Small intestine (tissue), 7 donors: ENCODE data around the gene FAM222B. TPM values are rescaled to one million over a fixed set of nuclear protein-coding genes. Genes with fewer than 3 reads are reported as not detected.
"Not testable (repeated sequence)": the region's sequence is repeated elsewhere in the genome, so short reads cannot be mapped to it uniquely, and the experiment has no call there.

Experiments used
- DNase-seq, 2 donors: peaks; one replicate each; pipeline versions ENCODE4 v3.0.0 to v3.0.0-alpha.2; 2013
- FAIRE-seq: peaks from 2 replicates; lab custom pipeline; 2012; peaks lifted over from hg19 to GRCh38; lab: Jason Lieb, UNC
- H3K27ac ChIP-seq, 3 donors: one replicate each; pipeline ENCODE4 v1.5.1; 2013; ENCODE audit warnings: low read length in 2 of 3, mild to moderate bottlenecking in 2 of 3, control low read depth in 1 of 3, inconsistent platforms in 1 of 3, low read depth in 1 of 3, moderate library complexity in 1 of 3
- H3K27me3 ChIP-seq, 3 donors: one replicate each; pipeline ENCODE4 v1.6.1; 2013; ENCODE audit warnings: low read length in 3 of 3, inconsistent platforms in 1 of 3; ENCODE audit not compliant: control insufficient read depth in 3 of 3, insufficient read depth in 3 of 3
- H3K36me3 ChIP-seq, 3 donors: one replicate each; pipeline ENCODE4 v1.6.1; 2013; ENCODE audit warnings: low read length in 3 of 3, inconsistent platforms in 1 of 3, low read depth in 1 of 3, mild to moderate bottlenecking in 1 of 3, moderate library complexity in 1 of 3; ENCODE audit not compliant: control insufficient read depth in 3 of 3, insufficient read depth in 2 of 3
- H3K4me1 ChIP-seq, 3 donors: one replicate each; pipeline ENCODE4 v1.6.1; 2013; ENCODE audit warnings: low read length in 2 of 3, inconsistent platforms in 1 of 3, low read depth in 1 of 3, mild to moderate bottlenecking in 1 of 3, moderate library complexity in 1 of 3; ENCODE audit not compliant: control insufficient read depth in 3 of 3, insufficient read depth in 2 of 3
- H3K4me3 ChIP-seq, 3 donors: one replicate each; pipeline ENCODE4 v1.5.1; 2013; ENCODE audit warnings: low read length in 3 of 3, control low read depth in 1 of 3, inconsistent platforms in 1 of 3, low read depth in 1 of 3, mild to moderate bottlenecking in 1 of 3, moderate library complexity in 1 of 3
- H3K9me3 ChIP-seq, 2 donors: one replicate each; pipeline ENCODE4 v1.6.1; 2013; ENCODE audit warnings: low read depth in 1 of 2, low read length in 1 of 2; ENCODE audit not compliant: control insufficient read depth in 2 of 2, insufficient read depth in 1 of 2
- WGBS, 3 donors: extraction: QIAGEN DNeasy Blood & Tissue Kit; methylation state at CpG; one replicate each; pipeline ENCODE4 v1.1.7; 2013; 5-methylcytosine and 5-hydroxymethylcytosine counted together
- polyA plus RNA-seq, 4 donors: library from polyadenylated mRNA; stranded (reverse) in 3 of 4; unstranded in 1 of 4; fragments of 200-250 nt in 3 of 4; fragments of 120-200 nt in 1 of 4; gene quantifications; one replicate each; pipeline versions ENCODE4 v1.2.1 to v1.2.3, GENCODE V29; 2013
- donor health status: healthy with polysubstance abuse.
- donor health status: control.
- donor health status: control.
- donor health status: Bipolar disorder and iron deficiency.
- donor health status: healthy.

FAM222B gene
- polyA plus RNA-seq, 4 donors, result 9.7 to 28.1 (median 13.4) TPM

DNA sequence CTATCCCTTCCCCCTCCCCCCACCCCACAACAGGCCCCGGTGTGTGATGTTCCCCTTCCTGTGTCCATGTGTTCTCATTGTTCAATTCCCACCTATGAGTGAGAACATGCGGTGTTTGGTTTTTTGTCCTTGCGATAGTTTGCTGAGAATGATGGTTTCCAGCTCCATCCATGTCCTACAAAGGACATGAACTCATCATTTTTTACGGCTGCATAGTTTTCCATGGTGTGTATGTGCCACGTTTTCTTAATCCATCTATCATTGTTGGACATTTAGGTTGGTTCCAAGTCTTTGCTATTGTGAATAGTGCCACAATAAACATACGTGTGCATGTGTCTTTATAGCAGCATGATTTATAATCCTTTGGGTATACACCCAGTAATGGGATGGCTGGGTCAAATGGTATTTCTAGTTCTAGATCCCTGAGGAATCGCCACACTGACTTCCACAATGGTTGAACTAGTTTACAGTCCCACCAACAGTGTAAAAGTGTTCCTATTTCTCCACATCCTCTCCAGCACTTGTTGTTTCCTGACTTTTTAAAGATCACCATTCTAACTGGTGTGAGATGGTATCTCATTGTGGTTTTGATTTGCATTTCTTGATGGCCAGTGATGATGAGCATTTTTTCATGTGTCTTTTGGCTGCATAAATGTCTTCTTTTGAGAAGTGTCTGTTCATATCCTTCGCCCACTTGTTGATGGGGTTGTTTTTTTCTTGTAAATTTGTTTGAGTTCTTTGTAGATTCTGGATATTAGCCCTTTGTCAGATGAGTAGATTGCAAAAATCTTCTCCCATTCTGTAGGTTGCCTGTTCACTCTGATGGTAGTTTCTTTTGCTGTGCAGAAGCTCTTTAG, 106.4 kb downstream of the FAM222B start:
- not testable (repeated sequence) for DNase-seq, H3K27ac ChIP-seq, H3K27me3 ChIP-seq, FAIRE-seq, H3K9me3 ChIP-seq, H3K4me3 ChIP-seq, H3K4me1 ChIP-seq
- WGBS, 3 donors, result 87 to 98% (median 96%) methylated on average over 3 to 5 of the region's 8 CpGs
- H3K36me3 ChIP-seq, result peaks cover 0 to 36% (median 0%) of the 10 kb centered on the region in 3 donors

- Histone ChIP-seq H3K4me3 (no peak overlapping the region), H3K27me3 (no peaks in the 10 kb centered on the region), H3K9me3 (no peaks in the 10 kb centered on the region), H3K4me1 (no peaks in the 10 kb centered on the region), H3K36me3 (peaks cover 0 to 30% (median 0%) of the 10 kb centered on the region in 3 donors), H3K27ac (no peak overlapping the region)
- WGBS, 3 donors, result 43 to 72% (median 71%) methylated on average over 5 of the region's 5 CpGs
- DNase-seq (peak in 1 of 2 donors; percentile 48), FAIRE-seq (no peak)
Observed at GRCh38 chr17:28735242-28735722, 107.3 kb downstream of the FAM222B start.

DNA sequence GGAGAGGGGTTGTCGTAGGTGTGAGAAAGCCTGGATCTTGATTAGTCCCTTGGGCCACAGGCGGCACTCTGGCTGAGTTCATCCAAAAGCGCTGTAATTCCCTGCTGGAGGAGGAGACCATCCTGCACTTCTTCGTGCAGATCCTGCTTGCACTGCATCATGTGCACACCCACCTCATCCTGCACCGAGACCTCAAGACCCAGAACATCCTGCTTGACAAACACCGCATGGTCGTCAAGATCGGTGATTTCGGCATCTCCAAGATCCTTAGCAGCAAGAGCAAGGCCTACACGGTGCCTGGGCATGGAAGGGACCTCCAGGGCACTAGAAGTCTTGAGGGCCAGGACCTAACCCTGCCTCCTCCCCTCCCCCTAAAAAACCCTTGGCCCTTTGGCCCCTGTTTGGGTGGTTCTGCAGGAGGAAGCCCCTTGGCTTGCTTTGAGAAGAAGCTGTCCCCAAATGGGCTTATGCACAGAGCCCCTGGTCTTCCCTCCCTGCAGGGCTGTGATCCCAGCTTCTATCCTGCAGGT, 107.8 kb downstream of the FAM222B start:
- no peak overlapping the region for H3K27ac ChIP-seq

GRCh38 chr17:28733346-28733745, 109.2 kb downstream of the FAM222B start:
- no peaks in the 10 kb centered on the region for H3K9me3 ChIP-seq

More for the DNA sequence above, 107.8 kb downstream of the FAM222B start:
- H3K4me3 ChIP-seq, result no peak overlapping the region
- no peak for FAIRE-seq
- 87 to 91% (median 91%) methylated on average over 10 of the region's 10 CpGs for WGBS, 3 donors
- DNase-seq, result no peak
- no peaks in the 10 kb centered on the region for H3K27me3 ChIP-seq
- no peaks in the 10 kb centered on the region for H3K4me1 ChIP-seq
- peaks cover 0 to 30% (median 0%) of the 10 kb centered on the region in 3 donors for H3K36me3 ChIP-seq
- no peaks in the 10 kb centered on the region for H3K9me3 ChIP-seq

DNA sequence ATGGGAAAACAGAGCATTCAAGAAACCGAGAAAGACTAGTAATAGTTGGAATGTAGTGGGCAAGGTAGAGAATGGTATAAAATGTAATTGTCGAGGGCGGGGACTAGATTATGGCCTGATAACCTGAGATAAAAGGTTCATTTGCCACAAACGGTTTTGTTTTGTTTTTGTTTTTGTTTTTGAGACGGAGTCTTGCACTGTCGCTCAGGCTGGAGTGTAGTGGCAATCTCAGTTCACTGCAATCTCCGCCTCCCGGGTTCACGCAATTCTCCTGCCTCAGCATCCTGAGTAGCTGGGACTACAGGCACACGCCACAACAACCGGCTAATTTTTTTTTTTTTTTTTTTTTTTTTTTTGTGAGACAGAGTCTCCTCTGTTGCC, 112.7 kb downstream of the FAM222B start:
- no peaks in the 10 kb centered on the region for H3K27me3 ChIP-seq
- H3K4me3 ChIP-seq, result no peak overlapping the region
- FAIRE-seq (no peak), DNase-seq (no peak)
- H3K27ac ChIP-seq, result peak overlapping the region in 1 of 3 donors; percentile 2
- H3K4me1 ChIP-seq, result peaks cover 0 to 15% (median 0%) of the 10 kb centered on the region in 3 donors
- H3K9me3 ChIP-seq, result no peaks in the 10 kb centered on the region
- H3K36me3 ChIP-seq, result peaks cover 0 to 14% (median 0%) of the 10 kb centered on the region in 3 donors
- WGBS, 3 donors, result 62 to 75% (median 69%) methylated on average over 11 of the region's 11 CpGs

More at GRCh38 chr17:28733346-28733745, 109.2 kb downstream of the FAM222B start:
- H3K27ac ChIP-seq, result no peak overlapping the region
- FAIRE-seq (no peak), DNase-seq (no peak)
- no peaks in the 10 kb centered on the region for H3K27me3 ChIP-seq
- peaks cover 0 to 4% (median 0%) of the 10 kb centered on the region in 3 donors for H3K4me1 ChIP-seq
- peaks cover 0 to 25% (median 0%) of the 10 kb centered on the region in 3 donors for H3K36me3 ChIP-seq
- H3K4me3 ChIP-seq, result no peak overlapping the region
- WGBS, 3 donors, result 75 to 95% (median 91%) methylated on average over 1 of the region's 1 CpG

- no peaks in the 10 kb centered on the region for H3K9me3 ChIP-seq
- FAIRE-seq, result no peak
- 0% methylated on average over 56 to 64 of the region's 64 CpGs for WGBS, 3 donors
- no peaks in the 10 kb centered on the region for H3K27me3 ChIP-seq
- peaks cover 1 to 14% (median 2%) of the 10 kb centered on the region in 3 donors for H3K36me3 ChIP-seq
- H3K4me1 ChIP-seq, result peaks cover 0 to 16% (median 0%) of the 10 kb centered on the region in 3 donors
- peak; percentile 98 for DNase-seq
- peak within 1 kb of the TSS; percentile 41 to 65 (median 60) for H3K4me3 ChIP-seq
- H3K27ac ChIP-seq, result peak within 1 kb of the TSS; percentile 85 to 99 (median 99)
Observed at GRCh38 chr17:28728364-28729200, 114.0 kb downstream of the FAM222B start, which contains the start of gene NEK8. TSS of gene NEK8 (plus strand) at chr17:28728788. CDS start at chr17:28728814, 26 bp downstream.

- no peaks in the 10 kb centered on the region for H3K9me3 ChIP-seq
- peak overlapping the region; percentile 38 to 60 (median 52) for H3K4me3 ChIP-seq
- H3K27ac ChIP-seq, result peak overlapping the region; percentile 72 to 99 (median 79)
- DNase-seq, result peak; percentile 94 to 97
- H3K36me3 ChIP-seq, result peaks cover 5 to 30% (median 8%) of the 10 kb centered on the region in 3 donors
- H3K4me1 ChIP-seq, result peaks cover 0 to 27% (median 0%) of the 10 kb centered on the region in 3 donors
- no peak for FAIRE-seq
- no peaks in the 10 kb centered on the region for H3K27me3 ChIP-seq
- 0% methylated on average over 53 to 57 of the region's 57 CpGs for WGBS, 3 donors
Observed at GRCh38 chr17:28726627-28727491, 115.7 kb downstream of the FAM222B start.
